HG03159 (cell line): ENCODE results near the gene C14orf180.

Experiments
- ATAC-seq: cut with Tn5 transposase; IDR thresholded peaks from one replicate; pipeline ENCODE4 v1.9.1; 2021; ENCODE audit warnings: mild to moderate bottlenecking, moderate library complexity; ENCODE audit not compliant: unreplicated experiment

C14orf180 gene

DNA sequence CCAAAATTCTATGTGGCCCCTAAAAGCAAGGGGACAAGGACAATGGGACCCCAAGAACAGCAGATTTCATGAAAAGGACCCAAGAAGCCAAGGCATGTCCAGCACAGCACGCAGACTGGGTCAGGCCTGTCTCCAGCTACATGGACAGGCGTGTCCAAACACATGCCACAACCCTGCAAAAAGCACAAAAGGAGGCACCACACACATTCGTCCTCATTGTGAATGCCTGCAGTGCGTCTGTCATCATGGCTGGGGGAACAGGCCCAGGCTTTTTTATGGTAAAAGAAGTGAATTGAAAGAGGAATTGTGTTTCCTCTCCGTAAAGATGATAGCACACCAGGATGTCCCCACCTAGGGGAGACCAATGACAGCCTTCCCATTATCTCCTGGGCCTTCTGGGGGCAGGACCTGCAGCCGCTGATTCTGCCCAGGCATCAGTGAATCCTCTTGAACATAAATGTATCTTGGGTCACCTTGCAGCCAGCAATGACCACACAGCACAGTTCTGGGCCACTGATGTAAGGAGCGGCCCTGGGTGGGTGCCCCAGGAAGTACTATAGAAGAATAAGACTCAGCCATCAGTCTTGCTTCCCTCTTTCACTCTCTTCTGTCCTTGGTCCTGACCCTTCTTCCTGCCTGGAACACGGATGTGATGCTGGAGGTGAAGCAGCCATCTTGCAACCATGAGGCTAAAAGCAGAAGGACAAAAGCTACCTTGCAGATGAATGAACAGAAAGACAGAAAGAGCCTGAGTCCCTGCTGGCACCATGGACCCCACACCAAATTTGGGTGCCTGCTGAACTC, 29.8 kb upstream of the C14orf180 start:
- no peak for ATAC-seq

GRCh38 chr14:104550340-104550860, 29.2 kb upstream of the C14orf180 start:
- ATAC-seq = no peak

DNA sequence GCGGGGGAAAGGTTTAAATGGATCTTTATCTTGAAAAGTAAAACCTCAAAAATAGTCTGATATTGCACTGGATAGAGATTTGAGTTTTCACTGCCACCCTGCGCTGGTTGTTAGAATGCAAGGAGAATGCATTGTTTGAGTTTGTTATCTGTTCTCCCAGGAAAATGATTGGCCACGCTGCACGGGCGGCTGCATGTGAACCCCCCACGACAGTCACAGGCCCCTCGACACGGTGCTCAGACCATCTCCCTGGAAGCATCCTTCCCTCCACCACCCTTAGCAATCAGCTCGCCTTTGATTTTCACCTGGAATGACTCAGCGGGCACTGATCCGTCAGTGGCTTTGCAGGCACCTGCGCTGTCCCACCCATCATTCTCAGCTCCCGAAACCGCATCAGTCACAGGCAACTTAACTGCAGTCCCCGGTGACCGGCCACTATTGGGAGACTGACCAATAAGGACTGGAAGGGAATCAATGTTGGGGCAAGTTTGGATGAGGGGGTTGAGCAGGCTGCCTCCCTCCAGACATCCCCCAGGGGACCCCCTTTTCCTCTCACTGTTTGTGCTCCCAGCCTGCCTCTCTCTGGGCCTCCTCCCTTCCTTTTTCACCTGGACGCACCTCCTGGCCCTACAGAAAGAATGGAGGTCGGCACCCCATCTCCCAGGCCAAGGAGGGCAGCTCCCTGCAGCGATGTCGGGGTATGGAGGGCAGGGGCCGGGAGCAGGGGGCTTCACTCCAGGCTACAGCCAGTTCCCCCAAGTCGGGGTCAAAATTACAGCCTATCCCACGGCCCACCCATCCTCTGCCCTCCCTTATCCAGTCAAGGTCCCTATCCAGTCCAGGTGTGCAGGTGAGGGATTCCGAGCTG, 28.5 kb upstream of the C14orf180 start:
- no peak for ATAC-seq

GRCh38 chr14:104551851-104552737, 27.5 kb upstream of the C14orf180 start:
- ATAC-seq = no peak

GRCh38 chr14:104552738-104553125, 26.8 kb upstream of the C14orf180 start:
- no peak for ATAC-seq

- ATAC-seq = no peak
Observed at GRCh38 chr14:104553166-104554087, 26.1 kb upstream of the C14orf180 start.

DNA sequence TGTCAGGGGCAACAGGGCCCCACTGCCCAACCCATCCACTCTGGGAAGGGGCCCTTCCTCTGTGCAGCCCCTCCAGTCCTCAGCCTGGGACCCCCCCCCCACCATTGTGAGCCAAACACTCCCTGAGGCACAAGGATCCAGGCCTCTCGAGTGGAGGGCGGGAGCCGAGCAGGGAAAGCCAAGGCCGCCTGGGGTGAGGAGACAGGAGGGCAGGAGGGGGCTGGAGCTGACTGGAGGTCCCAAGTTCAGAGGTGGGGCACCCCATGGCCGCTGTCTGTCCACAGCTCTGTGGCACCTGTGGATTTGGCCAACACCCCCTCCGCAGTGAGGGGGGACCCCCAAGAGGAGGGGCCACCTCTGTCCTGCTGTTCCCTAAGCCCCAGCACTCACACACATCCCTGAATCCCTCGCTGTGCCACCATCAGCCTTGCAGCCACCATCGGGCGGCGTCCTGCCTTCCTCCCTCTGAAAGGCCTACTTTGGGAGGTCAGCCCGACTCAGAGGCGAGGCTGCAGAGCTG, 25.4 kb upstream of the C14orf180 start:
- no peak for ATAC-seq

DNA sequence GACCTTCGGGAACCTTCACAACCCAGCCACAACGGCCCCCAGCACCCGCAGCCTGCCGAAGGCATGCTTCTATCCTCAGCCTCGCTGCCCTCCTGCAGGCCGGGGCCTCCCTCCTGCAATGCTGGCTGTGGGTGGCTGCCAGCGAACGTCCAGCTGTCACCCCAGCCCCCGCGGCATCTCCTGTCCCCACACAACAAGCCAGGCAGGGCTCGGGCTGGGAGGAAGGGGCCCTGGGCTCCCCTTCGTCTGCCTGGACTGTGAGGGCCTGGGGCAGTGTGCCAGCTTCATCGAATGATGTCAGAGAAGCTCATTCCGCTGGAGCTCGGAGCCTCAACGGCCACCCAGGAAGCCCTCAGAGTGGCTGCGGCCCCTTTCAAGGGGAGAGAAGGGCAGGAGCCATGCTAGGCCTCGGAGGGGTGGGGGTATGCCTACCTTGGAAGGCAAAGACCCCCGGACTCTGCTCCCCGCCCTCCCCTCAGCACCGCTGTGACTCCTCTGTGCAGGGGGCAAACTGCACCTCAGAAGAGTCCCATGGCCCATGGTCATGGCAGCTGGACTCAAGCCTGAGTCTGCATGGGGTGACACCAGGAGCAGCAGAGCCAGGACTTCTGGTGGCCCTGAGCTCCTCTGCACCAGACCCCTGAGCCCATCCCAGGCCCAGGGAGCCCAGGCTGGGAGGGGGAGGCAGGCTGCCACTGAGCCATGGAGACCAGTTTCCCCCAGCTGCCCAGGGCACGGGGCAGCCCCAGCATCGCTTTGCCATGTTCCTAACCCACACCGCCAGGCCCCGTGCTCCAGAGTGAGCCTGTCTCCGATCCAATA, 24.7 kb upstream of the C14orf180 start:
- ATAC-seq = no peak

GRCh38 chr14:104555430-104556255, 23.9 kb upstream of the C14orf180 start:
- ATAC-seq = no peak

GRCh38 chr14:104556256-104557021, 23.1 kb upstream of the C14orf180 start:
- no peak for ATAC-seq

- ATAC-seq = no peak
Observed at GRCh38 chr14:104557086-104557485, 22.5 kb upstream of the C14orf180 start.

DNA sequence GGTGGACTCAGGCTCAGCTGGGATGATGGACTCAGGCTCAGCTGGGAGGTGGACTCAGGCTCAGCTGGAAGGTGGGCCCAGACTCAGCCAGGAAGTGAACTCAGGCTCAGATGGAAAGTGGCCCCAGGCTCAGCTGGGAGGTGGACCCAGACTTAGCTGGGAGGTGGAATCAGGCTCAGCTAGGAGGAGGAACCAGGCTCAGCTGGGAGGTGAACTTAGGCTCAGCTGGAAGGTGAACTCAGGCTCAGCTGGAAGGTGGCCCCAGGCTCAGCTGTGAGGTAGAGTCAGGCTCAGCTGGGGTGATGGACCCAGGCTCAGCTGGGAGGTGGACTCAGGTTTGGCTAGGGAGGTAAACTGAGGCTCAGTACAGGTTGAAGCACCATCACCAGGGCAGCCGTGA, 21.8 kb upstream of the C14orf180 start:
- ATAC-seq = no peak

DNA sequence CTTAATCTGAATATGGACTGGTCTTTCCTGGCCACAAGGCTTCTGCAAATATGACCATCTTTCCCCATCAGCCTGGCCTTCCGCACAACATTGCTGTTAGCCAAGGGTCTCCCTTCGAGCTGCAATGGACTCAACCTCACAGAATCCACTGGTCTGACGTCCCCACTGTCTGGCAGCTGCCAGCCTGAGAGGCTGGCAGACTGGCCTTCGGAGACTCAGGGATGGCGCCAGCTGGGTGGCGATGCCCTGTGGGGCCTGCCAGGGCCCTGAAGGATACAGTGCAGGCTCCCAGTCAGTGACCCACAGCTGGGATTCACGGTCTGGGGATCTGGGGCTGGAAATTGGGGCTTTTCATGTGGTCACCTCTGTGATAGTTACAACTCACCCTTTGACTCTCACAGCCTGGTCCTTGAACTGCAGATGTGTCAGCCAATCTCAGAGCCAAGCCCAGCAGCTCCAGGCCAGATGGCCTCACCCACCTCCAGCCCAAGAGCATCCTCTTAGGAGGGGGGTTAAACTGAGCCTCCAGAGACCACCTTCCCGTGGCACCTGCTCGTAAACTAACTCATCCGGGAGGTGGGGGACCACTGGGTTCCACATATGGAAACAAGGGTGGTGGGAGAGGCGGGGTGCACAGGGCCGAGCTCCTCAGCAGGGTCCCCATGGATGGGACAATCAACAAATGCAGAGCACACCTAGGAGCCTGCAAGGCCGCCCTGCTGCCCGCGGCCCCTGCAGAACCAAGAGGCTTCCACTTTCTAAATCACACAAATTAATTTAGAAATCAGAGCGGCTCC, 21.1 kb upstream of the C14orf180 start:
- ATAC-seq = no peak

- ATAC-seq = no peak
Observed at GRCh38 chr14:104559028-104559803, 20.3 kb upstream of the C14orf180 start.

GRCh38 chr14:104559804-104560585, 19.6 kb upstream of the C14orf180 start:
- no peak for ATAC-seq
